K562 (cell line): ENCODE data around the gene CEP95. TPM values are rescaled to one million over a fixed set of nuclear protein-coding genes. Genes with fewer than 3 reads are reported as not detected.

Experiments
- CREB3 ChIP-seq: fragments of 450-650 bp; conservative IDR thresholded peaks from 2 replicates; pipeline ENCODE4 v1.6.1; 2016; ENCODE audit warnings: missing genetic modification characterization, low read depth, mild to moderate bottlenecking, missing compliant biosample characterization, moderate library complexity
- ETV5 ChIP-seq: sonication (generic); formaldehyde crosslinking; IDR thresholded peaks from 2 replicates; pipeline ENCODE4 v1.4.0; 2020; ENCODE audit warnings: low read depth, mild to moderate bottlenecking, missing genetic modification reagents
- NKRF ChIP-seq: fragments of 450-650 bp; IDR thresholded peaks from 2 replicates; pipeline ENCODE4 v1.6.1; 2016; ENCODE audit warnings: borderline replicate concordance
- SIN3A ChIP-seq, 2 experiments: fragments of 150-350 bp in 1 of 2; IDR thresholded peaks; 2 replicates each; pipeline ENCODE4 v1.6.1; 2011 to 2016; ENCODE audit warnings: borderline replicate concordance in 2 of 2, low read depth in 2 of 2, low read length in 2 of 2, mild to moderate bottlenecking in 2 of 2, moderate library complexity in 2 of 2; ENCODE audit not compliant: control insufficient read depth in 1 of 2
- TFAP4 ChIP-seq: sonication (generic); formaldehyde crosslinking; IDR thresholded peaks from 2 replicates; pipeline ENCODE4 v1.8.0; 2022; ENCODE audit warnings: missing genetic modification reagents, mild to moderate bottlenecking, moderate library complexity, borderline replicate concordance
- polyA plus RNA-seq, 8 experiments: library from polyadenylated mRNA; depleted of rRNA in 4 of 8; stranded (reverse) in 5 of 8; unstranded in 3 of 8; fragments of >200 nt; fragmentation: Nextera tagmentation in 2 of 8; fragmentation: Illumina TruSeq in 1 of 8; extraction: Ambion mirVana in 2 of 8; extraction: Trizol in 1 of 8; gene quantifications; 2 replicates each; pipeline versions ENCODE4 v1.2.1 to v1.2.3, GENCODE V29; 2011 to 2014; ENCODE audit warnings: inconsistent platforms in 1 of 8, missing spikeins in 1 of 8
- total RNA-seq, 7 experiments: library from RNA; depleted of rRNA in 6 of 7; stranded (reverse); fragments of >200 nt in 6 of 7; fragmentation: Illumina TruSeq in 2 of 7; extraction: Trizol in 2 of 7; gene quantifications; 2 replicates each; pipeline versions ENCODE4 v1.2.1 to v1.2.3, GENCODE V29; 2011 to 2021; ENCODE audit warnings: low replicate concordance in 1 of 7
- TF ChIP-seq, protein P1 (sequence below): fragments of 450-650 bp; IDR thresholded peaks from 2 replicates; pipeline ENCODE4 v1.6.1; 2018; ENCODE audit not compliant: partially characterized antibody
- TF ChIP-seq, protein P2 (sequence below): fragments of 450-650 bp; IDR thresholded peaks from 2 replicates; pipeline ENCODE4 v1.6.1; 2016; ENCODE audit warnings: low read depth, mild to moderate bottlenecking, moderate library complexity
- TF ChIP-seq, protein P3 (sequence below): fragments of 250-450 bp; sonication (Bioruptor Pico); IDR thresholded peaks from 2 replicates; pipeline ENCODE4 v1.4.0; 2020

The CEP95 gene
- total and polyA plus RNA-seq, 9 of the 15 experiments (the other 6 are each of a cell fraction or from before 2014, with no cell fraction given) = 26.7 to 80.7 (median 56.9) TPM

DNA sequence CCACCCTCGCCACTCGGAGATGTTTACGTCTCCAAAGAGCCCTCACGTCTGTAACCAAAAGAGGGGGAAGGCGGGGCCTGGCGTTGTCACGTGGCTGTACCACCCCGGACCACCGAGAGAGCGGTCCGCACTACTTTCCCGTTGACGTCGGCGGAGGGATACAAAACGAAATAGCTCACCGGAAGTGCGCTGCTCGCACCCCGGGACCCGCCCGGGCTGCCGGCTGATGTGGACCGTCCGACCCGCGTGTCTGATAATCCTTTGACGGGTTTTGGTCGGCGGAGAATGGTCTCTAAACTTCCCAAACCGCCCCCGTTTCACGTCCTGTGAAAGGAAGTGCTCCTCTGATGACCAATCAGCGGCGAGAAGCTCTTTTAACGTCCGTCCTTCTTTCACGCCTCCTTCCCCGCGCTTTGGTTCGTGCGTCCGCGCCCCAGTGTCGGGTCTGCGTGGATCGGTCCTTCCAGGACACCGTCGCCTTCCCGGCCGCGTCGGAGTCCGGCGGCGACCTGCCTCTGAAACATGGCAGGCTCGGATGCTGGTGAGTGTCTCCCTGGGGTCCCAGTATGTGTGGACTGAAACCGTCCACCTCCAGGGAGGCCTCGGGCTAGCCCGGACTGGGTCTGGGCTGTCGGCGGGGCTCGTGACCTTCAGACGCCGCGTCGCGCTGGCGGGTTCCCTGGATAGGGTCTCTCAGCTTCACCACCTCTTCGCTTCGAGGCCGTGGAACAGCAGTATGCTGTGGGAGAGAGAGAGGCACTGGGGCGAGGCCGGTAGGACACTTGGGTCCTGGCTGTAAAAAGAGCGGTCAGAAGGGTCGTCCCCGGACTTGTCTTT is at the start of gene CEP95 (continued):
- peak; percentile 24 to 91; a peak in 2 of 4 replicates for TF ChIP-seq SIN3A (IDR thresholded peaks at IDR 0.05; ENCODE audit: borderline replicate concordance in 2 of 2, control insufficient read depth in 1 of 2, low read depth in 2 of 2, low read length in 2 of 2)
- TF ChIP-seq CREB3 (tag) = no peak
- TF ChIP-seq ETV5 (CRISPR knock-in tag) = peak; percentile 97
- peak; percentile 82 for TF ChIP-seq TFAP4
- TF ChIP-seq, protein P1, sequence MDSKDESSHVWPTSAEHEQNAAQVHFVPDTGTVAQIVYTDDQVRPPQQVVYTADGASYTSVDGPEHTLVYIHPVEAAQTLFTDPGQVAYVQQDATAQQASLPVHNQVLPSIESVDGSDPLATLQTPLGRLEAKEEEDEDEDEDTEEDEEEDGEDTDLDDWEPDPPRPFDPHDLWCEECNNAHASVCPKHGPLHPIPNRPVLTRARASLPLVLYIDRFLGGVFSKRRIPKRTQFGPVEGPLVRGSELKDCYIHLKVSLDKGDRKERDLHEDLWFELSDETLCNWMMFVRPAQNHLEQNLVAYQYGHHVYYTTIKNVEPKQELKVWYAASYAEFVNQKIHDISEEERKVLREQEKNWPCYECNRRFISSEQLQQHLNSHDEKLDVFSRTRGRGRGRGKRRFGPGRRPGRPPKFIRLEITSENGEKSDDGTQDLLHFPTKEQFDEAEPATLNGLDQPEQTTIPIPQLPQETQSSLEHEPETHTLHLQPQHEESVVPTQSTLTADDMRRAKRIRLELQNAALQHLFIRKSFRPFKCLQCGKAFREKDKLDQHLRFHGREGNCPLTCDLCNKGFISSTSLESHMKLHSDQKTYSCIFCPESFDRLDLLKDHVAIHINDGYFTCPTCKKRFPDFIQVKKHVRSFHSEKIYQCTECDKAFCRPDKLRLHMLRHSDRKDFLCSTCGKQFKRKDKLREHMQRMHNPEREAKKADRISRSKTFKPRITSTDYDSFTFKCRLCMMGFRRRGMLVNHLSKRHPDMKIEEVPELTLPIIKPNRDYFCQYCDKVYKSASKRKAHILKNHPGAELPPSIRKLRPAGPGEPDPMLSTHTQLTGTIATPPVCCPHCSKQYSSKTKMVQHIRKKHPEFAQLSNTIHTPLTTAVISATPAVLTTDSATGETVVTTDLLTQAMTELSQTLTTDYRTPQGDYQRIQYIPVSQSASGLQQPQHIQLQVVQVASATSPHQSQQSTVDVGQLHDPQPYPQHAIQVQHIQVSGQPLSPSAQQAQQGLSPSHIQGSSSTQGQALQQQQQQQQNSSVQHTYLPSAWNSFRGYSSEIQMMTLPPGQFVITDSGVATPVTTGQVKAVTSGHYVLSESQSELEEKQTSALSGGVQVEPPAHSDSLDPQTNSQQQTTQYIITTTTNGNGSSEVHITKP = peak; percentile 80
- TF ChIP-seq, protein P2, sequence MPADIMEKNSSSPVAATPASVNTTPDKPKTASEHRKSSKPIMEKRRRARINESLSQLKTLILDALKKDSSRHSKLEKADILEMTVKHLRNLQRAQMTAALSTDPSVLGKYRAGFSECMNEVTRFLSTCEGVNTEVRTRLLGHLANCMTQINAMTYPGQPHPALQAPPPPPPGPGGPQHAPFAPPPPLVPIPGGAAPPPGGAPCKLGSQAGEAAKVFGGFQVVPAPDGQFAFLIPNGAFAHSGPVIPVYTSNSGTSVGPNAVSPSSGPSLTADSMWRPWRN = peak; percentile 27; the same call in 1 of the 2 replicates
- peak; percentile 82 for TF ChIP-seq NKRF
- TF ChIP-seq, protein P3, sequence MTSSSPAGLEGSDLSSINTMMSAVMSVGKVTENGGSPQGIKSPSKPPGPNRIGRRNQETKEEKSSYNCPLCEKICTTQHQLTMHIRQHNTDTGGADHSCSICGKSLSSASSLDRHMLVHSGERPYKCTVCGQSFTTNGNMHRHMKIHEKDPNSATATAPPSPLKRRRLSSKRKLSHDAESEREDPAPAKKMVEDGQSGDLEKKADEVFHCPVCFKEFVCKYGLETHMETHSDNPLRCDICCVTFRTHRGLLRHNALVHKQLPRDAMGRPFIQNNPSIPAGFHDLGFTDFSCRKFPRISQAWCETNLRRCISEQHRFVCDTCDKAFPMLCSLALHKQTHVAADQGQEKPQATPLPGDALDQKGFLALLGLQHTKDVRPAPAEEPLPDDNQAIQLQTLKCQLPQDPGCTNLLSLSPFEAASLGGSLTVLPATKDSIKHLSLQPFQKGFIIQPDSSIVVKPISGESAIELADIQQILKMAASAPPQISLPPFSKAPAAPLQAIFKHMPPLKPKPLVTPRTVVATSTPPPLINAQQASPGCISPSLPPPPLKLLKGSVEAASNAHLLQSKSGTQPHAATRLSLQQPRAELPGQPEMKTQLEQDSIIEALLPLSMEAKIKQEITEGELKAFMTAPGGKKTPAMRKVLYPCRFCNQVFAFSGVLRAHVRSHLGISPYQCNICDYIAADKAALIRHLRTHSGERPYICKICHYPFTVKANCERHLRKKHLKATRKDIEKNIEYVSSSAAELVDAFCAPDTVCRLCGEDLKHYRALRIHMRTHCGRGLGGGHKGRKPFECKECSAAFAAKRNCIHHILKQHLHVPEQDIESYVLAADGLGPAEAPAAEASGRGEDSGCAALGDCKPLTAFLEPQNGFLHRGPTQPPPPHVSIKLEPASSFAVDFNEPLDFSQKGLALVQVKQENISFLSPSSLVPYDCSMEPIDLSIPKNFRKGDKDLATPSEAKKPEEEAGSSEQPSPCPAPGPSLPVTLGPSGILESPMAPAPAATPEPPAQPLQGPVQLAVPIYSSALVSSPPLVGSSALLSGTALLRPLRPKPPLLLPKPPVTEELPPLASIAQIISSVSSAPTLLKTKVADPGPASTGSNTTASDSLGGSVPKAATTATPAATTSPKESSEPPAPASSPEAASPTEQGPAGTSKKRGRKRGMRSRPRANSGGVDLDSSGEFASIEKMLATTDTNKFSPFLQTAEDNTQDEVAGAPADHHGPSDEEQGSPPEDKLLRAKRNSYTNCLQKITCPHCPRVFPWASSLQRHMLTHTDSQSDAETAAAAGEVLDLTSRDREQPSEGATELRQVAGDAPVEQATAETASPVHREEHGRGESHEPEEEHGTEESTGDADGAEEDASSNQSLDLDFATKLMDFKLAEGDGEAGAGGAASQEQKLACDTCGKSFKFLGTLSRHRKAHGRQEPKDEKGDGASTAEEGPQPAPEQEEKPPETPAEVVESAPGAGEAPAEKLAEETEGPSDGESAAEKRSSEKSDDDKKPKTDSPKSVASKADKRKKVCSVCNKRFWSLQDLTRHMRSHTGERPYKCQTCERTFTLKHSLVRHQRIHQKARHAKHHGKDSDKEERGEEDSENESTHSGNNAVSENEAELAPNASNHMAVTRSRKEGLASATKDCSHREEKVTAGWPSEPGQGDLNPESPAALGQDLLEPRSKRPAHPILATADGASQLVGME (CRISPR knock-in tag) = peak; percentile 58
